ENCODE data around the gene DBF4B.

The DBF4B gene

DNA sequence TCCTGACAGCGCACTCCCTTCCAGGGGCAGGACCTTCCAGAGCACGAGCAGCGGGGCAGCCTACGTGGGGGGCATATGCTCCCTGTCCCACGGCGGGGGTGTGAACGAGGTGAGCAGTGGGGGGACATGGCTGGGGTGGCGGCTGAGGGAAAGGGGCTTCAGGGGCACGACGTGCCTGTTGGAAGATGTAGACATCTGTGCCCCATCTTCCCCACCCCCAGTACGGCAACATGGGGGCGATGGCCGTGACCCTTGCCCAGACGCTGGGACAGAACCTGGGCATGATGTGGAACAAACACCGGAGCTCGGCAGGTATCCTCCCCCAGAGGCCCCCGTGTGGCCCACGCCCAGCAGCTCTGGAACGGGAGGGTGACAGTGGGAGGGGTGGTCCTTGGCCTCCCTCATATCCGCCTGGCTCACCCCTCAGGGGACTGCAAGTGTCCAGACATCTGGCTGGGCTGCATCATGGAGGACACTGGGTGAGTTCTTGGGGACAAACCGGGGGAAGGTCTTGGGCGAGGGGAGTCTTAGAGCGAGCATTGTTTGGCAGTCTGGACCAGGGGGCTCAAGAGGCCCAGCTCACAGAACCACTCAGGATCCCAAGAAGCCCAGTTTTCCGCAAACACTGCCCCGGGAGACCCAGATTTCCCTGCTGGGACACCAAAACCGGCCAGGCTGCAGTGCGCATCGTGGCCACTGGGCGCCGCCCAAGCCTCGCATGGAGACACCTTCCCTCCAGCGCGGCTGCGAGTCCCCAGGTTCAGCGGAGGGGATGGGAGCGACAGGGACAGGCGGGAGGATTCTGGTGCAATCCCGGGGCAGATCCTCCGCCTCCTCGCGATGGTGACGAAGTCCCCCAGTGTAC, 66.0 kb downstream of the DBF4B start:
- Histone ChIP-seq H3K36me3 (ENCODE audit: insufficient read depth, low read length) (no peaks in the 10 kb centered on the region), H3K9me3 (ENCODE audit: control insufficient read depth, insufficient read depth, low read length) (no peaks in the 10 kb centered on the region), H3K4me1 (ENCODE audit: insufficient read depth, low read length) (peaks cover 5% of the 10 kb centered on the region; the same call in 1 of the 2 replicates), H3K9ac (ENCODE audit: low read depth, low read length) (peak overlapping the region; percentile 63)

- Histone ChIP-seq H3K4me1 (ENCODE audit: insufficient read depth, low read length) (peaks cover 8% of the 10 kb centered on the region; the same call in 1 of the 2 replicates), H3K36me3 (ENCODE audit: insufficient read depth, low read length) (no peaks in the 10 kb centered on the region), H3K9ac (ENCODE audit: low read depth, low read length) (peak overlapping the region; percentile 63), H3K9me3 (ENCODE audit: control insufficient read depth, insufficient read depth, low read length) (no peaks in the 10 kb centered on the region)
Observed at GRCh38 chr17:44775136-44775837, 66.8 kb downstream of the DBF4B start.

DNA sequence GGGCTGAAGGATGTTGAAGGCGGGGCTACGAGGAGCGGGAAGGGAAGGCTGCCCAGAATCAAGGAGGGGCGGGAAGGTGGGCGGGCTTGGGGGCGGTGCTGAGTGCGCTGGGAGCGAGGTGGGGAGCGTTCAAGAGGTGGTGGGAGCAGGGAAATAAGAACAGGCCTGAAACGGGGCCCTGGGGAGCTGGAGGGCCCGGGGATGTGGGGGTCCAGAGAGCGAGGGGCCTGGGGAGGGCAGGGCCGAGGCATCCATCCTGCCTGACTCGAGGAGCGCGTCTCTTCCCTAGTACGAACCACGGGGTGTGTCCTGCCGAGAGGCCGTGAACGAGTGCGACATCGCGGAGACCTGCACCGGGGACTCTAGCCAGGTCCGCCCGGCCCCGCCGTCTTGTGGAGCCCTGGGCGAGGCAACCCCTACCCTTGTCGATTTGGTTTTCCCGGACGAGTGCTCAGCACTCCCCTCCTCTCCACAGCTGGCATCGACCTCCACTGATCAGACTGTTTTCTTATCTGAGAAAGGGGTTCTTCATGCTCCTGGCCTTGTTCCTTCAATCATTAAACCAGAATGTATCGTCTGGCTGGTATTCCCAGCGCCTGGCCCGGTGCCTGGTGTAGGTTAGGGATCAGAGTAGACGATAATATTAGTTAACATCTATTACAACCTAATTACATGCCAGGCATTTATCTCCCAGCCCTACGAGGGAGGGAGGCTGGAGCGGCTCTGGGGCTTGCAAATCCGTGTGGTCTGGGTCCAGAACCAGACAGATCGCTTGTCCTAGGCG, 67.6 kb downstream of the DBF4B start:
- peak overlapping the region; percentile 51 for H3K9ac ChIP-seq (ENCODE audit: low read depth, low read length)
- no peaks in the 10 kb centered on the region for H3K36me3 ChIP-seq (ENCODE audit: insufficient read depth, low read length)
- no peaks in the 10 kb centered on the region for H3K9me3 ChIP-seq (ENCODE audit: control insufficient read depth, insufficient read depth, low read length)
- peaks cover 11% of the 10 kb centered on the region; the same call in 1 of the 2 replicates for H3K4me1 ChIP-seq (ENCODE audit: insufficient read depth, low read length)

DNA sequence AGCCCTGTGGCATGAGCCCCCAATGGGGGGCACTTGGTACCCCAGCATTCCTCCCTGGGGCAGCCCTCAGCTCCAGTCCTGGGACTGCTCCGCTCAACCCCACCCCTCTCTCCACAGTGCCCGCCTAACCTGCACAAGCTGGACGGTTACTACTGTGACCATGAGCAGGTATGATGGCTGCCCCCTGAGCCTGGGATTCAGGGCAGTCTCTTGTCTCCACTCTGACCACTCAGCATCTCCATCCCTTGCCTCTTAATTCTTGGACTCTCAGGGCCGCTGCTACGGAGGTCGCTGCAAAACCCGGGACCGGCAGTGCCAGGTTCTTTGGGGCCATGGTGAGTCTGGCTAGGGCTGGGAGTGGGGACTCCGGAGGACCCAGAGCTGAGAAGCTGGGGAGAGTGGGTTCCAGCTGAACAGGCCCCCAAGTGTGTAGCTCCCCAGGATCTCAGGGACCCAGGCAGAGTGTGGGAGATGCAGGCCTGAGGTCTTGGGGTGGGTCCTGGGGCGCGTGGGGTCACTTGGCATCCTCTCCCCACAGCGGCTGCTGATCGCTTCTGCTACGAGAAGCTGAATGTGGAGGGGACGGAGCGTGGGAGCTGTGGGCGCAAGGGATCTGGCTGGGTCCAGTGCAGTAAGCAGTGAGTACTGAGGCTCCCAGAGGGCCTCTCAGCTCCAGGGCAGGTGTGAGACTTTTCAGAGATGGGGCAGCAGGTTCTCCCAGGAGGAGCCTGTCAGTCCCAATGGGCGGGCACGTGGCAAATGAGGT, 68.3 kb downstream of the DBF4B start:
- Histone ChIP-seq H3K9me3 (ENCODE audit: control insufficient read depth, insufficient read depth, low read length) (no peaks in the 10 kb centered on the region), H3K36me3 (ENCODE audit: insufficient read depth, low read length) (no peaks in the 10 kb centered on the region), H3K4me1 (ENCODE audit: insufficient read depth, low read length) (peaks cover 19% of the 10 kb centered on the region), H3K9ac (ENCODE audit: low read depth, low read length) (peak overlapping the region; percentile 51; the same call in 1 of the 2 replicates)

- Histone ChIP-seq H3K9ac (ENCODE audit: low read depth, low read length) (no peak overlapping the region), H3K4me1 (ENCODE audit: insufficient read depth, low read length) (peaks cover 28% of the 10 kb centered on the region), H3K9me3 (ENCODE audit: control insufficient read depth, insufficient read depth, low read length) (no peaks in the 10 kb centered on the region), H3K36me3 (ENCODE audit: insufficient read depth, low read length) (no peaks in the 10 kb centered on the region)
Observed at GRCh38 chr17:44777394-44778348, 69.2 kb downstream of the DBF4B start.

- Histone ChIP-seq H3K4me1 (ENCODE audit: insufficient read depth, low read length) (peaks cover 30% of the 10 kb centered on the region), H3K36me3 (ENCODE audit: insufficient read depth, low read length) (no peaks in the 10 kb centered on the region), H3K9ac (ENCODE audit: low read depth, low read length) (peak overlapping the region; percentile 60; the same call in 1 of the 2 replicates)
Observed at GRCh38 chr17:44778656-44779210, 70.3 kb downstream of the DBF4B start.

DNA sequence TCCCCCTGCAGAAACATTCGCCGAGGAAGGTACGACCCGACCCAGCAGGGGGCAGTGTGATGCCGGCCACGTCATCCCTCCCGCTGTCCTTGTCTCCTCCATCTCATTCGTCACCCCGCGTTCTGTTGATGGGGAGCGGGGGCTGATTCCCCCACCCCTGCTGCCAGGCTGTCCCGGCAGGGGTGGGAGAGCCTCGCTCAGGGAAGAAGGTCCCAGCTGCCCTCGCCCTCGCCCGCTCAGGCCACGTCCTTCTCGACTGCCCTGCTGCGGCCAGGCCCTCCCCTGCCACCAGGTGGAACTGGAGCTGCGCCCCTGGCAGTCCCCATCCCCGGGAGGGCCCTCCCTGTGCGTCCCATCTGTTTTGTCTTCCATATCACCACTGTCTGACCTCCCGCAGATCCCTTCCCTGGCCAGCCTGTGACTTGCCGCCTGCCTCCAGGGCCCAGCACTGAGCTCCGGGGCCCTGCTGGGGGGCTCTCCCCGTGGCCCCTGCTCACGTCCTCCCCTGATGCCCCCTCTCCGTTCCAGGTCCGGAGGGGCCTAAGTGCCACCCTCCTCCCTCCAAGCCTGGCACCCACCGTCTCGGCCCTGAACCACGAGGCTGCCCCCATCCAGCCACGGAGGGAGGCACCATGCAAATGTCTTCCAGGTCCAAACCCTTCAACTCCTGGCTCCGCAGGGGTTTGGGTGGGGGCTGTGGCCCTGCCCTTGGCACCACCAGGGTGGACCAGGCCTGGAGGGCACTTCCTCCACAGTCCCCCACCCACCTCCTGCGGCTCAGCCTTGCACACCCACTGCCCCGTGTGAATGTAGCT, 71.0 kb downstream of the DBF4B start:
- Histone ChIP-seq H3K9ac (ENCODE audit: low read depth, low read length) (peak overlapping the region; percentile 60), H3K36me3 (ENCODE audit: insufficient read depth, low read length) (no peaks in the 10 kb centered on the region), H3K9me3 (ENCODE audit: control insufficient read depth, insufficient read depth, low read length) (no peaks in the 10 kb centered on the region), H3K4me1 (ENCODE audit: insufficient read depth, low read length) (peaks cover 30% of the 10 kb centered on the region)

More at GRCh38 chr17:44778656-44779210, 70.3 kb downstream of the DBF4B start:
- no peaks in the 10 kb centered on the region for H3K9me3 ChIP-seq (ENCODE audit: control insufficient read depth, insufficient read depth, low read length)

- no peaks in the 10 kb centered on the region for H3K9me3 ChIP-seq (ENCODE audit: control insufficient read depth, insufficient read depth, low read length)
- no peak overlapping the region for H3K9ac ChIP-seq (ENCODE audit: low read depth, low read length)
- H3K4me1 ChIP-seq (ENCODE audit: insufficient read depth, low read length) = peaks cover 30% of the 10 kb centered on the region
- H3K36me3 ChIP-seq (ENCODE audit: insufficient read depth, low read length) = no peaks in the 10 kb centered on the region
Observed at GRCh38 chr17:44780161-44780560, 71.7 kb downstream of the DBF4B start.

DNA sequence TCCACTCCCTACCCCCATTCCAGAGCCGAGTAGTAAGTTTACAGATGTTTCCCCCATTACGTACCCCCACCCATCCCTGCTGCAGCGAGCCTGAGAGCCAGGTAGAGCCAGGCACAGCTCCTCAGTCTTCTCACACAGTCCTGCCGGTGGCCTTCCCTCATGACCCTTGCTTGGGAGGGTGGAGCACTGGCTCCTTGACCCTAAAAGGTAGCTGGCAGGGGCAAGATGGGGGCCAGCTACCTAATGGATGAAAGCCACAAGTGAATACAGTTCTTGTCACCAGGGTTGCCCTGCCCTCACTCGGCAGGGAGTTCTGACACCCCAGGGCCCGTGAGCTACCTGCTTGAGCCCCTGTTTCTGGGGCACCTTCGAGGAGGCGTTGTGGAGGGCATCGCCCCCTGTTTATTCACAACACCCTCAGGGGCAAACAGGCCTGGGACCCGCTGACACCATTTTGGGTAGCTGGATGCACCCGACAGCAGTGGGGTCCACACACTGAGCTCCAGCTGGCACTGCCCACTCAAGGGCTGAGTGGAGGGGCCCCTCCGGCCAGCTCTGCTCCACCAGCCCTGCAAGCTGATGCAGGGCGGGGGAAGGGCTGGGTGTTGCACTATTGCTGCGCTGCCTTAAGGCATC, 72.5 kb downstream of the DBF4B start:
- Histone ChIP-seq H3K4me1 (ENCODE audit: insufficient read depth, low read length) (peaks cover 30% of the 10 kb centered on the region), H3K9ac (ENCODE audit: low read depth, low read length) (no peak overlapping the region), H3K36me3 (ENCODE audit: insufficient read depth, low read length) (no peaks in the 10 kb centered on the region), H3K9me3 (ENCODE audit: control insufficient read depth, insufficient read depth, low read length) (no peaks in the 10 kb centered on the region)

GRCh38 chr17:44781551-44782325, 73.3 kb downstream of the DBF4B start:
- H3K36me3 ChIP-seq (ENCODE audit: insufficient read depth, low read length) = no peaks in the 10 kb centered on the region
- H3K4me1 ChIP-seq (ENCODE audit: insufficient read depth, low read length) = peaks cover 30% of the 10 kb centered on the region
- H3K9me3 ChIP-seq (ENCODE audit: control insufficient read depth, insufficient read depth, low read length) = no peaks in the 10 kb centered on the region
- H3K9ac ChIP-seq (ENCODE audit: low read depth, low read length) = no peak overlapping the region

DNA sequence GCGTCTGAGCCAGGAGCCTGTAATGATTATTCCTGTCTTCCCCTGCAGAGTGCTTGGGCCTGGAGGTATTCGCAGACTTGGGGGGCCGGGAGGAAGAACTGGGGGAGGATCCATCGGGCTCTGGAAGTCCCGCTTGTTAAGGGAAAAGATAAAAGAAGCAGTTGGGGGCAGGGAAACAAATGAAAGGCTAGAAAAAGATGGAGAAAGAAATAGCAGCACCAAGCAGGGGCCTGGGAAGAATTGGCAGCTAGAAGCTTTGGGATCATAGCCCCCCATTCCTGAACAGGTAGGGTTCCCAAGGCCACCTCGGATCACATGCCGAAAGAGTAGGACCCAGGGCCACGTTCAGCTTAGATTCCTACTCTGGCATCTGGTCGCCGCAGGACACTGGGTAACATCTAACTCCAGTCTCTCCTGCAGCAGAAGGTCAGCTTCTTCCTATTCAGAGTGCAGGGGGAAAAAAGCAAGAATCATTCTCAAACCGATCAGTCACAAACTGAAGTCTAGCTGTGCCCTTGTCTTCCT, 73.9 kb downstream of the DBF4B start:
- Histone ChIP-seq H3K9ac (ENCODE audit: low read depth, low read length) (no peak overlapping the region), H3K4me1 (ENCODE audit: insufficient read depth, low read length) (peaks cover 30% of the 10 kb centered on the region)

More for the DNA sequence above, 73.9 kb downstream of the DBF4B start:
- no peaks in the 10 kb centered on the region for H3K9me3 ChIP-seq (ENCODE audit: control insufficient read depth, insufficient read depth, low read length)
- H3K36me3 ChIP-seq (ENCODE audit: insufficient read depth, low read length) = no peaks in the 10 kb centered on the region

Data from ES-I3 (cell line).